Measurements from ENCODE around the gene DENND11. TPM values are rescaled to one million over a fixed set of nuclear protein-coding genes. Genes with fewer than 3 reads are reported as not detected.

The DENND11 gene
- total and polyA plus RNA-seq, 2 donors (not counting 1 experiment from before 2014, with no cell fraction given) = 26.4 to 79.5 TPM

DNA sequence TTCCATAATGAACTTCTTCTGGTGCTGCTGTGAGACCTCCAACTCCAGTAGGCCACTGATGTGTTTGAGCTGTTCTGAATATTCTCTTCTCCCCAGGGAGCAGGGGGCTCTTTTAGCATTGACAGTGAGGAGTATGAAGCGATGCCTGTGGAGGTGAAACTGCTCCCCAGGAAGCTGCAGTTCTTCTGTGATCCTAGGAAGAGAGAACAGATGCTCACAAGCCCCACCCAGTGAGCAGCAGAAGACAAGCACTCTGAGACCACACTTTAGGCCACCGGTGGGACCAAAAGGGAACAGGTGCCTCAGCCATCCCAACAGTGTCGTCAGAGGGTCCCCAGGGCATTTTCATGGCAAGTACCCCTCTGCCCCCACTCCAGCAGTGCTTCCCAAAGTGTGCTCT, 49.3 kb downstream of the DENND11 start:
- Histone ChIP-seq H3K4me3 (ENCODE audit: control extremely low read depth in 1 of 5, extremely low read depth in 1 of 5, insufficient read depth in 1 of 5, low read depth in 2 of 5, low read length in 4 of 5) (no peak overlapping the region), H3K4me1 (ENCODE audit: control insufficient read depth in 2 of 2, insufficient read depth in 2 of 2, low read length in 2 of 2) (peaks cover 8 to 17% of the 10 kb centered on the region in 2 donors), H3K36me3 (replicated peaks in 1 of 2; ENCODE audit: control extremely low read depth in 1 of 2, control insufficient read depth in 1 of 2, extremely low read depth in 1 of 2, insufficient read depth in 2 of 2, low read length in 1 of 2) (peaks cover 0 to 11% of the 10 kb centered on the region in 2 experiments), H3K9ac (ENCODE audit: low read length) (no peak overlapping the region), H3K9me3 (ENCODE audit: control extremely low read depth in 1 of 3, control insufficient read depth in 2 of 3, insufficient read depth in 1 of 3, low read length in 2 of 3) (no peaks in the 10 kb centered on the region), H3K27me3 (replicated peaks in 1 of 4; ENCODE audit: control extremely low read depth in 1 of 4, control insufficient read depth in 3 of 4, insufficient read depth in 4 of 4, low read length in 3 of 4) (no peaks in the 10 kb centered on the region), H4K20me1 (ENCODE audit: control insufficient read depth, insufficient read depth, low read length, poor library complexity, severe bottlenecking) (no peaks in the 10 kb centered on the region), H3K27ac (ENCODE audit: low read length in 2 of 2) (no peak overlapping the region), H3K79me2 (ENCODE audit: control insufficient read depth, insufficient read depth, low read length) (no peaks in the 10 kb centered on the region), H3K4me2 (replicated peaks; ENCODE audit: low read depth, low read length, poor library complexity, severe bottlenecking) (no peak overlapping the region), H2AFZ (ENCODE audit: insufficient read depth, low read depth, low read length, poor library complexity, severe bottlenecking) (no peak overlapping the region)
- Mint-ChIP-seq H3K4me3 (no peak overlapping the region), H3K27me3 (no peaks in the 10 kb centered on the region), H3K27ac (peak overlapping the region; percentile 50), H3K4me1 (peaks cover 27% of the 10 kb centered on the region), H3K9me3 (ENCODE audit: insufficient read depth) (no peaks in the 10 kb centered on the region)
- POLR2A ChIA-PET = no interaction called here
- intact Hi-C loops (cut with micrococcal nuclease) = loop anchor here (5.0 kb wide), 1 partner anchor 100 kb away; the partner anchor contains the start of gene AGK
- ATAC-seq (ENCODE audit: low read depth) (no peak), DNase-seq (no peak)
- CTCF ChIA-PET = interaction anchor here (1.1 to 4.7 kb wide), 2 partner anchors 85 to 133 kb away, joined by 5 to 48 read pairs; partner anchors contain the start of gene SSBP1
- no peak for TF ChIP-seq EZH2 (IDR thresholded peaks at IDR 0.05; ENCODE audit: borderline replicate concordance, insufficient read depth, low read depth, low read length, poor library complexity, severe bottlenecking)
- TF ChIP-seq, protein P1, sequence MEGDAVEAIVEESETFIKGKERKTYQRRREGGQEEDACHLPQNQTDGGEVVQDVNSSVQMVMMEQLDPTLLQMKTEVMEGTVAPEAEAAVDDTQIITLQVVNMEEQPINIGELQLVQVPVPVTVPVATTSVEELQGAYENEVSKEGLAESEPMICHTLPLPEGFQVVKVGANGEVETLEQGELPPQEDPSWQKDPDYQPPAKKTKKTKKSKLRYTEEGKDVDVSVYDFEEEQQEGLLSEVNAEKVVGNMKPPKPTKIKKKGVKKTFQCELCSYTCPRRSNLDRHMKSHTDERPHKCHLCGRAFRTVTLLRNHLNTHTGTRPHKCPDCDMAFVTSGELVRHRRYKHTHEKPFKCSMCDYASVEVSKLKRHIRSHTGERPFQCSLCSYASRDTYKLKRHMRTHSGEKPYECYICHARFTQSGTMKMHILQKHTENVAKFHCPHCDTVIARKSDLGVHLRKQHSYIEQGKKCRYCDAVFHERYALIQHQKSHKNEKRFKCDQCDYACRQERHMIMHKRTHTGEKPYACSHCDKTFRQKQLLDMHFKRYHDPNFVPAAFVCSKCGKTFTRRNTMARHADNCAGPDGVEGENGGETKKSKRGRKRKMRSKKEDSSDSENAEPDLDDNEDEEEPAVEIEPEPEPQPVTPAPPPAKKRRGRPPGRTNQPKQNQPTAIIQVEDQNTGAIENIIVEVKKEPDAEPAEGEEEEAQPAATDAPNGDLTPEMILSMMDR (IDR thresholded peaks at IDR 0.05) = no peak
- WGBS (ENCODE audit: insufficient coverage) = 82% methylated on average over 3 of the region's 3 CpGs

Small RNAs within 50 kb of the gene (small RNA-seq; reads per million reads assigned to genes)
- not detected for gene RNU1-82P (ENCODE audit: insufficient read length, low read depth, low replicate concordance)

Other genes with a start within 250 kb of the DENND11 start
- 26.1 and 30.2 TPM in 2 replicates for gene AGK, start 150.8 kb downstream of the DENND11 start, total RNA-seq
- 11.9 and 12.8 TPM in 2 replicates for gene AGK, start 150.8 kb downstream of the DENND11 start, polyA plus RNA-seq
- not detected in 2 replicates for gene WEE2, start 6.2 kb upstream of the DENND11 start, total RNA-seq
- not detected in 2 replicates for gene WEE2, start 6.2 kb upstream of the DENND11 start, polyA plus RNA-seq
- gene SSBP1, start 36.2 kb upstream of the DENND11 start, total RNA-seq = 89.1 and 93.6 TPM in 2 replicates
- 37.2 and 60.3 TPM in 2 replicates for gene SSBP1, start 36.2 kb upstream of the DENND11 start, polyA plus RNA-seq
- 8.6 and 9.5 TPM in 2 replicates for gene TAS2R3, start 61.9 kb upstream of the DENND11 start, total RNA-seq
- gene TAS2R3, start 61.9 kb upstream of the DENND11 start, polyA plus RNA-seq = not detected in 2 replicates
- 5.4 and 6.7 TPM in 2 replicates for gene TAS2R4, start 74.5 kb upstream of the DENND11 start, total RNA-seq
- 0.22 and 0.39 TPM in 2 replicates for gene TAS2R4, start 74.5 kb upstream of the DENND11 start, polyA plus RNA-seq
- gene TAS2R5, start 88.1 kb upstream of the DENND11 start, total RNA-seq = 3.6 and 6.5 TPM in 2 replicates
- 1.3 and 2.6 TPM in 2 replicates for gene TAS2R5, start 88.1 kb upstream of the DENND11 start, polyA plus RNA-seq
- not detected in 2 replicates for gene PRSS37, start 139.3 kb upstream of the DENND11 start, total RNA-seq
- gene PRSS37, start 139.3 kb upstream of the DENND11 start, polyA plus RNA-seq = not detected in 2 replicates
- gene OR9A4, start 214.2 kb upstream of the DENND11 start, total RNA-seq = not detected in 2 replicates
- not detected in 2 replicates for gene OR9A4, start 214.2 kb upstream of the DENND11 start, polyA plus RNA-seq
- 0.24 and 0.47 TPM in 2 replicates for gene CLEC5A, start 244.8 kb upstream of the DENND11 start, total RNA-seq
- 0.03 and 0.06 TPM in 2 replicates for gene CLEC5A, start 244.8 kb upstream of the DENND11 start, polyA plus RNA-seq